Neutrophil (primary cell): ENCODE results near the gene POLDIP2.

Experiments
- H3K27ac ChIP-seq: fragments of 200-600 bp; sonication (generic); 2 replicates; pipeline ENCODE4 v1.5.1; 2016; ENCODE audit warnings: mild to moderate bottlenecking, moderate library complexity
- H3K27me3 ChIP-seq: fragments of 200-600 bp; sonication (generic); 2 replicates; pipeline ENCODE4 v1.6.0; 2016; ENCODE audit warnings: mild to moderate bottlenecking
- H3K36me3 ChIP-seq: fragments of 200-600 bp; sonication (generic); 2 replicates; pipeline ENCODE4 v1.5.1; 2017
- H3K4me1 ChIP-seq, 2 experiments: fragments of 200-600 bp in 1 of 2; sonication (generic) in 1 of 2; 1 replicate in 1 of 2; 2 replicates in 1 of 2; pipeline versions ENCODE4 v1.5.1 to v1.6.1; 2013 to 2016; ENCODE audit warnings: low read depth in 1 of 2, low read length in 1 of 2, mild to moderate bottlenecking in 1 of 2, moderate library complexity in 1 of 2; ENCODE audit not compliant: control insufficient read depth in 1 of 2, insufficient read depth in 1 of 2
- H3K4me3 ChIP-seq, 2 experiments: fragments of 200-600 bp in 1 of 2; sonication (generic) in 1 of 2; 1 replicate in 1 of 2; 2 replicates in 1 of 2; pipeline ENCODE4 v1.5.1; 2013 to 2016; ENCODE audit warnings: low read depth in 1 of 2, low read length in 1 of 2, mild to moderate bottlenecking in 1 of 2, moderate library complexity in 1 of 2
- H3K9me3 ChIP-seq: fragments of 200-600 bp; sonication (generic); 2 replicates; pipeline ENCODE4 v1.5.1; 2016
- TF ChIP-seq, protein P1 (sequence below): fragments of 200-600 bp; sonication (generic); IDR thresholded peaks from 2 replicates; pipeline ENCODE4 v1.5.1; 2016; ENCODE audit warnings: antibody characterized with exemption

Gene POLDIP2

DNA sequence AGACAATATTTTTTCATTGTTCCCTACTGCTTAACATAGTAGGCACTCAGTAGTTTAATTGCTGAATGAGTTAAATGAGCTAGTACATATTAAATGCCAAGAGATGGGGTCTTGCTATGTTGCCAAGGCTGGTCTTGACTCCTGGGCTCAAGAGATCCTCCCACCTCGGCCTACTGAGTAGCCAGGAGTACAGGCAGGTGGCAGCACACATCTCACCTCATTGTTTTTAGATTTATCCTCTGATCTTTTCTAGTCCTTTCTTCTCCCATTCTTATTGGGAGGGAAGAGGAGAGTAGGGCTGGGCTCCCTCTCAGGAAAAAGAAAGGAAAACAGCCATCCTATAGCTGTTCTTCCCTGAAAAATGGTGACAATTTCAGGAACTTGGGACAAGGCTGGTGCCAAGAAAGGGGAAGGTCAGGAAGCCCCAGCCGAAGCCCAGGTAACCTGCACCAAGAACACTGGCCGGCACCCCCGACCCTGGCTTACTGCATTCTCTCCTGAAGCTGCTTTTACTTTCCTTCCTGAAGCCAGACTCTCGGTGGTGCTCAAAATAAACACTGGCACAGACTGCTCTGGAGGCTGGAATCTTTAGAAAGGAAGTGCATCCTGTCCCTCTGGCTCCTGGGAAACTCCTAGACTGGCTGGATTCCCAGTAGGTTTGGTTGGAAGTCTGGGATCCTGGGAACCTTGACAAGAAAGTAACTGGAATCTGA, 19.1 kb downstream of the POLDIP2 start:
- Histone ChIP-seq H3K27me3 (no peaks in the 10 kb centered on the region), H3K9me3 (no peaks in the 10 kb centered on the region), H3K27ac (no peak overlapping the region), H3K4me1 (peaks cover 31% of the 10 kb centered on the region in 2 experiments), H3K36me3 (peaks cover 39% of the 10 kb centered on the region), H3K4me3 (no peak overlapping the region)
- TF ChIP-seq, protein P1, sequence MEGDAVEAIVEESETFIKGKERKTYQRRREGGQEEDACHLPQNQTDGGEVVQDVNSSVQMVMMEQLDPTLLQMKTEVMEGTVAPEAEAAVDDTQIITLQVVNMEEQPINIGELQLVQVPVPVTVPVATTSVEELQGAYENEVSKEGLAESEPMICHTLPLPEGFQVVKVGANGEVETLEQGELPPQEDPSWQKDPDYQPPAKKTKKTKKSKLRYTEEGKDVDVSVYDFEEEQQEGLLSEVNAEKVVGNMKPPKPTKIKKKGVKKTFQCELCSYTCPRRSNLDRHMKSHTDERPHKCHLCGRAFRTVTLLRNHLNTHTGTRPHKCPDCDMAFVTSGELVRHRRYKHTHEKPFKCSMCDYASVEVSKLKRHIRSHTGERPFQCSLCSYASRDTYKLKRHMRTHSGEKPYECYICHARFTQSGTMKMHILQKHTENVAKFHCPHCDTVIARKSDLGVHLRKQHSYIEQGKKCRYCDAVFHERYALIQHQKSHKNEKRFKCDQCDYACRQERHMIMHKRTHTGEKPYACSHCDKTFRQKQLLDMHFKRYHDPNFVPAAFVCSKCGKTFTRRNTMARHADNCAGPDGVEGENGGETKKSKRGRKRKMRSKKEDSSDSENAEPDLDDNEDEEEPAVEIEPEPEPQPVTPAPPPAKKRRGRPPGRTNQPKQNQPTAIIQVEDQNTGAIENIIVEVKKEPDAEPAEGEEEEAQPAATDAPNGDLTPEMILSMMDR: no peak

DNA sequence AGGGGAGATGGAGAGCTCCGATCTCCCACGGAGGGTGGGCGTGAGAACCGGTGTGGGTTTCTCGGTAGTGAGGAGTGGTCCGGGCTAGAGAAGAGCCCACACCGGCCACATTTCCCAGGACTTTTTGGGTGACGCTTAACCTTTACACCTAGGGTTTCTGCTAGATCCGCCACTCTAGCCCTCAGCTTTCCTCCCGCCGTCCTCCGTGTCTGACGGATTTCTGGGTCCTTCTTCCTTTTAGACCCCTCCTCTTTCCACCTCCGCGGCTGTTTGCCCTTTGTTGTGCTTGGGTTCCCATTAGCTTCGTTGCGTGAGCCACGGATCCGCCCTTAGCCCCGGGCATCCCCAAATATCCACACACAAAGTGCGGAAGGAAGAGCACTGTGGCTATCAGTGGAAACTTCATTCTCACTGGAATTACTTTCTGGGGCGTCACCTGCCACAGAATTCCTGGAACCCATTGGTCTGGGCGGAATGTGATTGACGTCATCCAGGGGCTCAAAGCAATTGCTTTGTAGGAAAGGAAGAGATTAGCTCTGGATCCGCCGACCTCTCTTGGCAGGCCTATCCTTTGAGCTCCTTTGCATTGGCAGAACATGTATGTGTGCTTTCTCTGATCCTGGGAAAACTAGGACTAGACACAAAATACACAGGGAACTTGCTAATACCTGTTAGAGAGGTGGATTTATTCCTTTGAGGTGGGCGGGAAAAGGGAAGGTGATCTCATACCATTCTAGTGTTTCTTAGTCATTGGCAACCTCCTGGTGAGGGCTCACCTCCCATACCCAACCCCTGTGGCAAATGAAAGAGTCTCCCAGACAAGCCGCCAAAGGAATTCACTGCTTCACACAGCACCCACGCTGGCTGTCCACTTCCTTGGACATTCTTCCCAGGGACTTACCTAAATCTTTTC, 21.1 kb downstream of the POLDIP2 start:
- Histone ChIP-seq H3K4me1 (peaks cover 38 to 42% of the 10 kb centered on the region in 2 experiments), H3K27me3 (no peaks in the 10 kb centered on the region), H3K27ac (peak overlapping the region; percentile 90), H3K9me3 (no peaks in the 10 kb centered on the region), H3K36me3 (peaks cover 30% of the 10 kb centered on the region), H3K4me3 (peak overlapping the region; percentile 84 to 88)
- TF ChIP-seq, protein P1: no peak

DNA sequence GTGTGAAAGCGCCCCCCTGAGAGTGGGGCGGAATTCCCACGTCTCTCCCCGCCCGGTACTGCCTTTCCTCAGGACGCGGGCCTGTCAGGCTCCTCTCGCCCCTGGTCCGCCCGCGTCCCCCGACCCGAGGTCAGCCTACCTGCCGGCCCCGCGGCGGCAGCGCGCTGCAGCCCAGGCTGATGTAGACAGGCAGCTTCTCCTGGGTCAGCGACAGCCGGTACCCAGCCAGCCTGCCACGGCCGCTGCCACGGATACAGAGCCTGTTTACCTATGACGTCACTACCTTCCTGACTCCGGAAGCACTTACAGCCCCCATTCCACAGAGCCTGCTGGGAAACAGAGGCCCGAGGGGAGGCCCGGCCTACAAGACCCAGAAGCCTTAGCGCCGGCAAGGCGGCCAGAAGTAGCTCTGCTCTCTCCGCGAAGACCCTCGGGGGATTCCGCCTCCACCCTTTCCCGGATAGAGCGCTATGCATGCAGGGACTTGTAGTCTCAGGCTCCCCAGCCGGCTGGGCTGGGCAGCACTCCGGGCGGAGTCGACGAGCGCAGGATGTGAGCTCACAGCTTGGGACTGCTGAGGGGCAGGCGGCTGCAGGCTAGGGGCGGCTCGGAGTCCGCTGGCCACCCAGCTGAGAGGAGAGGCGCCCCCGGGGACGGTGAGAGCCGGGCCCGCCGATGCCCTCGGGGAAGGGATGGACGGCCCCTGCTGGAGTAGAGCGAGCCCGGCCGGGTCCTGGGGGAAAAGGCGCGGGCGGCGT, 21.9 kb downstream of the POLDIP2 start, which contains the start of the genes IFT20 and TNFAIP1:
Gene IFT20, minus strand, starts transcription at position 272 of the 758 bp plus-strand sequence. CDS start 3,487 bp downstream, outside the sequence.
Gene TNFAIP1, plus strand, starts transcription at position 561 of the 758 bp plus-strand sequence. CDS start 3,761 bp downstream, outside the sequence.
- Histone ChIP-seq H3K9me3 (no peaks in the 10 kb centered on the region), H3K27me3 (no peaks in the 10 kb centered on the region), H3K4me3 (peak within 1 kb of the TSS; percentile 84 to 88), H3K4me1 (peaks cover 38 to 42% of the 10 kb centered on the region in 2 experiments), H3K36me3 (peaks cover 31% of the 10 kb centered on the region), H3K27ac (peak within 1 kb of the TSS; percentile 90)
- TF ChIP-seq, protein P1: no peak

DNA sequence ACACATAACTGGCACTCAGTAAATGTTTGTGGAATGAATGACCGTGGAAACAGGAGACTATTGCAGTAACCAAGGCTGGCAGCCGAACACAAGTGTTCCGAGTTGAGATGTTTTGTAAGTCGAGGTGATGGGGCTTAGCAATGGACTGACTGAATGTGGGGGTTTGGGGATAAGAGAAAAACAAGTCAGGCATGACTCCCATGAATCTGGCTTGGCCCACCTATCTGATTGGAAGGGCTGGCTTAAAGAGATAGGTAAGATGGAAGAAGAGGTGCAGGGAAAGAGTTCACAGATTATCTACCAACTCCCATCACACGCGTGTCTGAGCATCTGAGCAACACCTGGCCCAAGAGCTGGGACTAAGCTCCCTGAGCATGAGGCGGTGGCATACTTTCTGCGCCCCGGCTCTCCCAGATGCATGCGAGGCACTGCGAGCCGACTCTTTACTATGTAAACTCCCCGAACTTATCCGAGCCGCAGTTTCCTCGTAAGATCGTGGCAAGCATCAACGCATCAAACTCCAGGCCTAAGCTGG, 22.6 kb downstream of the POLDIP2 start:
- peak overlapping the region; percentile 84 to 88 for H3K4me3 ChIP-seq
- peak overlapping the region; percentile 90 for H3K27ac ChIP-seq
- peaks cover 28% of the 10 kb centered on the region for H3K36me3 ChIP-seq
- H3K9me3 ChIP-seq: no peaks in the 10 kb centered on the region
- TF ChIP-seq, protein P1: no peak
- no peaks in the 10 kb centered on the region for H3K27me3 ChIP-seq
- peaks cover 38 to 42% of the 10 kb centered on the region in 2 experiments for H3K4me1 ChIP-seq

DNA sequence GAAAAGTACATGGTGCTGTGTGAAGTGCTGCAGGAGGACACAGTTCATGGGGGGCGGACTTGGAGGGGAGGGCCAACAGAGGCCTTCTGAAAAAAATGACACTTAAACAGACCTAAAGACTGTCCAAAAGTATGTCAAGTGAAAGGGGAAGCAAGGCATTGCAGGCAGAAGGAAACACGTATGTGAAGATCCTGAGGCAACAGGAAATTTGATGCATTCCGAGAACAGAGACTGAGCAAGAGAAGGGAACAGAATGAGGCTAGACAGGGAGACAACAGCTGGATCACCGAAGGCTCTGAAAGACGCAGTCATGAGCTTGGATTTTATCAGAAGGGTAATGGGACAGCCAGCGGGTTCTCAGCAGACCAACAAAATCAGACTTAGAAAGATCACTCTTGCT, 23.2 kb downstream of the POLDIP2 start:
- H3K27ac ChIP-seq: peak overlapping the region; percentile 90

More for the DNA sequence above, 23.2 kb downstream of the POLDIP2 start:
- Histone ChIP-seq H3K4me1 (peaks cover 38 to 42% of the 10 kb centered on the region in 2 experiments), H3K27me3 (no peaks in the 10 kb centered on the region), H3K9me3 (no peaks in the 10 kb centered on the region), H3K4me3 (peak overlapping the region; percentile 84 to 88), H3K36me3 (peaks cover 27% of the 10 kb centered on the region)
- TF ChIP-seq, protein P1: no peak
